SJCRH30 (cell line): ENCODE measurements around the gene UBAC2. TPM values are rescaled to one million over a fixed set of nuclear protein-coding genes. Genes with fewer than 3 reads are reported as not detected.
A peak's percentile ranks its signal among the peaks of the same experiment; 100 is the strongest.

Experiments
- DNase-seq, 2 experiments: peaks; one replicate each; pipeline ENCODE4 v3.0.0-alpha.2; 2015 to 2020
- H3K27ac ChIP-seq: fragments of 250-450 bp; sonication (Bioruptor Pico); 2 replicates; pipeline ENCODE4 v1.5.1; 2020; ENCODE audit warnings: mild to moderate bottlenecking, moderate library complexity
- H3K27me3 ChIP-seq: fragments of 250-450 bp; sonication (Bioruptor Pico); 2 replicates; pipeline ENCODE4 v1.5.1; 2020; ENCODE audit warnings: mild to moderate bottlenecking, moderate library complexity
- H3K36me3 ChIP-seq: fragments of 250-450 bp; sonication (Bioruptor Pico); 2 replicates; pipeline ENCODE4 v1.5.1; 2020; ENCODE audit warnings: mild to moderate bottlenecking, moderate library complexity
- H3K4me1 ChIP-seq: fragments of 250-450 bp; sonication (Bioruptor Pico); 2 replicates; pipeline ENCODE4 v1.5.1; 2020; ENCODE audit warnings: mild to moderate bottlenecking, moderate library complexity
- H3K4me3 ChIP-seq: fragments of 250-450 bp; sonication (Bioruptor Pico); 2 replicates; pipeline ENCODE4 v1.5.1; 2020; ENCODE audit warnings: mild to moderate bottlenecking, moderate library complexity
- H3K9me3 ChIP-seq: fragments of 250-450 bp; sonication (Bioruptor Pico); replicated peaks from 2 replicates; pipeline ENCODE4 v1.5.1; 2020; ENCODE audit warnings: mild to moderate bottlenecking, moderate library complexity
- total RNA-seq: library from RNA; depleted of rRNA; stranded (reverse); fragments of >200 nt; shearing (Covaris generic); gene quantifications from 2 replicates; pipeline ENCODE4 v1.2.3, GENCODE V29; 2014

UBAC2 gene
- total RNA-seq, 1 experiment from 2014 or later, result 55.6 TPM

DNA sequence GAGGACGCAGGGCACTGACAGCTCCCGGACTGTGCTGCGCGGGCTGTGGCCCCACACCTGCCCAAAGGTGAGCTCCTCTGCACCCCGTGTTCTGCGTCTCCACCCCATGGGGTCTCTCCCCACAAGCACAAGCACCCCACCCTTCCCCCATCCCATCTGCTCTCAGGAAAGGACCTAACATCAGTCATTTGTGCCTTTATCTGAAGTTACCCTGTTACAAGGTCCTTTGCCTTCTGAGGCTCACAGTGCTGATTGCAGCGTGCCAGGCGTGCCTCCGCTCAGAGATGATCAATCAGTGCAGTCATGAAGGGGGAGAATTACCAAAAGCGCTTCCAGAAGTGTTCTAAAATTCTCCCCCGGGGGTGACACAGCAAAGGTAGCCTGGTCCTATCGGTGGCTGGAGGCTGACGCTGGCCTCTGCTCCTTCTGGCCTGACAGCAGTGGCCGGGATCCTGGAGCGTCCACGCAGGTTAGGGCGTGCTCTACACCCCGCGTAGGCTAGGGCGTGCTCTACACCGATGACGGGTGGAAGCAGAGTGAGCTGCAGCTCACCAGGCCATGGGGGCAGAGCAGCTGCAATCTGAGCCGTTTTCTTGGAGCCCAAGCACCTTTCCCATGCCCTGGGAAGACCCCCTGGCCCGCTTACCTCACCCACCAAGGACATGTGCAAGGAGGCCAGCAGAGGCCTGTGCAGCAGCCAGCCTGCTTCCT, 215.9 kb downstream of the UBAC2 start:
- no peak for DNase-seq
- H3K9me3 ChIP-seq, result no peaks in the 10 kb centered on the region
- H3K4me3 ChIP-seq, result no peak overlapping the region
- H3K27ac ChIP-seq, result no peak overlapping the region
- peaks cover 10% of the 10 kb centered on the region for H3K4me1 ChIP-seq
- no peaks in the 10 kb centered on the region for H3K27me3 ChIP-seq
- H3K36me3 ChIP-seq, result no peaks in the 10 kb centered on the region

DNA sequence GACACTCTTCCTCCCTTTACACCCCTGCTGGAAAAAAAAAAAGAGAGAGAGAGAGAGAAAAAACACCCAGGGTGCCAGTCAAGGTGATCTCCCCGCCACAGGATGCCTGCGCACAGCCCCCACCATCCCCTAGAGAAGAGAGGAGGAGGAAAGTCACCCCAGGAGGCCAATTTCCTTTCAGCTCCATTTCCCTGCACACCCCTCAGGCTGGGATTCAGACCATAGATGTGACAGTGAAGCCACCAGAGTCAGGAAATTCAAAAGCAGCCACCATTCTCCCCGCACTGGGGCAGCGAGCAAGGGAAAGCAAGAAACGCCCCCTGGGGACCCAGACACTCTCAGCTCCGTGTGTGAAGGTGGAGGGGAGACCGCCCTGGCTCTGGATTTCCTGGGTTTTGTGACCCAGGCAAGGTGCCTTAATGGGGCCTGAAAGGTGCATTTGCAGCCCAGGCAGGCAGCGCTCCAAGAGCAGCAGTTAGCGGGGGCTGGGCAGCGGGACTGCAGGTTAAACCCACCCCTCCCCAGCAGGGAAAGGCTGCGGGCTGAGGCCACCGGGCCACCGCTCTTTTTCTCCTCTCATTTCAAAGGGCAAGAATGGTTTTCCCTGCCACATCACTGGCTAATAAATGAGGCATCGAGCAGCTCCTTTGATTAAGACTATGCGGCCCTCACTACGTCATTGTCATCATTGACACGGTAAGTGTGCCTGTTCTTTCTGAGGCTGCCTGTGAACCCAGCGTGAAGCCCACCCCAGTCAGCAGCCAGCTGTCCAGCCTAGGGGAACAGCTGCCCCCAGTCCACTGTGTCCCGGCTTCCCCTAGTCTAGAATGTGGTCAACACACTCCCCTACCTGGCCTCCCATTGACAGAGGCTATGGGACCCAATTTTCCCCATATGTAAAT, 216.8 kb downstream of the UBAC2 start:
- H3K4me3 ChIP-seq, result peak overlapping the region; percentile 38
- peak; percentile 65 to 72 for DNase-seq
- no peaks in the 10 kb centered on the region for H3K36me3 ChIP-seq
- H3K9me3 ChIP-seq, result no peaks in the 10 kb centered on the region
- H3K27me3 ChIP-seq, result no peaks in the 10 kb centered on the region
- peaks cover 10% of the 10 kb centered on the region for H3K4me1 ChIP-seq
- H3K27ac ChIP-seq, result peak overlapping the region; percentile 24; the same call in 1 of the 2 replicates

- no peak overlapping the region; the same call in 1 of the 2 replicates for H3K4me3 ChIP-seq
- no peaks in the 10 kb centered on the region for H3K27me3 ChIP-seq
- H3K36me3 ChIP-seq, result no peaks in the 10 kb centered on the region
- H3K9me3 ChIP-seq, result no peaks in the 10 kb centered on the region
- 0 out of 2 replicates have a peak overlapping the region, but pooled peaks have one; percentile 16 for H3K27ac ChIP-seq
- peak; percentile 19 to 30 for DNase-seq
- peaks cover 10% of the 10 kb centered on the region for H3K4me1 ChIP-seq
Observed at GRCh38 chr13:99418103-99418842, 217.6 kb downstream of the UBAC2 start.

- Histone ChIP-seq H3K27ac (no peak overlapping the region), H3K4me3 (no peak overlapping the region), H3K9me3 (no peaks in the 10 kb centered on the region), H3K27me3 (no peaks in the 10 kb centered on the region), H3K36me3 (no peaks in the 10 kb centered on the region), H3K4me1 (peaks cover 10% of the 10 kb centered on the region)
- DNase-seq, result no peak
Observed at GRCh38 chr13:99418843-99419140, 218.1 kb downstream of the UBAC2 start.

DNA sequence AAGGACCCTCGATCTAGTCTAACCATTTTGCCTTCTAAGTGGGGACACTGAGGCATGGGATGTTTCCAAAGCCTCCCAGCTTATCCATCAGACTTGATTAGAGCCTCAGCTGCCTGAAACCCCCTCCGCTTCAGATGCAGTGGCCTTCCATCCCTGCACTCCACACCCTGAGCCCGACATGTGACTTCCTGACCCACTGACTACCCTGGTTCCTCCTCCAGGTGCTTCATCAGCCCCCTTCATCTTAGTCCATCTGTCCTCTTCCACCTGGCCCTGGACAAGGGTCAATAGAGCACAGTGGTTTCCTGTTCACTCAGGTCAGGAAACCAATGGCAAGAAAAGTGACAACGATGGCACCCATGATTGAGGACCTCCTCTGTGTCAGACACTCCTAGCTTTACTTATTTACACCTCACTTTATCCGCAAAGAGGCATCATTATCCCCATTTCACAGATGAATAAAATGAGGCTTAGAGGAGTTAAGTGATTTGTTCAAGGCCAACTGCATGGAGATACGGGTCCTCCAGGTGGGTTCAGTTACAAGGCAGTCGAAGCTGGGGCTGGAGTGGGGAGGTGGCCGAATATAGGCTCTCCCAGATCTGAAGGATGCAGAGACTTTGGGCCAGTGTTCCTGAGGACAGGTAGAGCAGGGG, 219.1 kb downstream of the UBAC2 start:
- H3K27me3 ChIP-seq, result no peaks in the 10 kb centered on the region
- DNase-seq, result no peak
- peaks cover 10% of the 10 kb centered on the region for H3K4me1 ChIP-seq
- H3K4me3 ChIP-seq, result no peak overlapping the region
- H3K36me3 ChIP-seq, result no peaks in the 10 kb centered on the region
- H3K9me3 ChIP-seq, result no peaks in the 10 kb centered on the region
- H3K27ac ChIP-seq, result no peak overlapping the region

- H3K27me3 ChIP-seq, result no peaks in the 10 kb centered on the region
- no peak overlapping the region for H3K4me3 ChIP-seq
- no peak overlapping the region for H3K27ac ChIP-seq
- no peaks in the 10 kb centered on the region for H3K9me3 ChIP-seq
- no peak for DNase-seq
- H3K36me3 ChIP-seq, result no peaks in the 10 kb centered on the region
- peaks cover 10% of the 10 kb centered on the region for H3K4me1 ChIP-seq
Observed at GRCh38 chr13:99421271-99421670, 220.6 kb downstream of the UBAC2 start.

DNA sequence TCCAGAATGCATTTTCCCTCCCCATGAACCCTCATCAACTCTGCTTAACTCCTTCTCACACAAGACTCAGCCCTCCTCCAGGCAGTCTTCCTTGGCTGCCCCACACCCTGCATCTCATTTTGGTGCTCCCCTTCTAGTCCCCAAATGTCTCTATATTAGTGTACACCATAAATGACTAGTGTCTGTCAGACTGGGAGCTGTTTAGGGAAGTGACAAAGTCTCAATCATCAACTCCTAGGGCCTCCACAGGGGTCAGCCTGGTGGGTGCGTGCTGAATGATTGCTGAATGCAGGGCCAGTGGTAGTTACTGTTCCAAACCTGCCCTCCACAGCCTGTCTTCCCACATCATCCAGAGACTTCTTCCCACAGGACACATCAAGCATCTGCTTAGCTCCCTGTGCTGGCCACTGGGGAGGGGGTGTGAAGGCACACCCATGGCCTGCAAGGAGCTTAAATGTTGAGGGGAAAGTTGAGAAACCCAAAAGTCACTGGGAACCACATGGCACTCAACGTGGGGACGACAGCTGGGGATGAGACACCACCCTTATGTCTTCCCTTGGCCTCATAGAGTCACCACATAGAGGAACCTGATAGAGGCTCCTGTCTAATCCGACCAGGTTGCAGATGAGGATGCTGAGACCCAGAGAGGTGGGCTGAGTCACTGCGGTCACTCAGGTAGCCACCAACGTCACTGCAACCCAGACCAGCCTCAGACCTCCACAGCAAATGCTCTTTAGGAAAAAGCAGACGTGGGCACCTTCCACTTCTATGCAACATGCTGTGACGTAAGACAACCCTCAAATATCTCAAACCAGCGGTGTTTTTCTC, 221.3 kb downstream of the UBAC2 start:
- Histone ChIP-seq H3K4me3 (no peak overlapping the region), H3K4me1 (peaks cover 7% of the 10 kb centered on the region), H3K9me3 (no peaks in the 10 kb centered on the region), H3K36me3 (no peaks in the 10 kb centered on the region), H3K27me3 (no peaks in the 10 kb centered on the region), H3K27ac (no peak overlapping the region)
- DNase-seq, result no peak

- Histone ChIP-seq H3K4me3 (no peak overlapping the region), H3K27me3 (no peaks in the 10 kb centered on the region), H3K4me1 (peaks cover 7% of the 10 kb centered on the region), H3K27ac (no peak overlapping the region), H3K36me3 (no peaks in the 10 kb centered on the region), H3K9me3 (no peaks in the 10 kb centered on the region)
- no peak for DNase-seq
Observed at GRCh38 chr13:99422586-99423220, 222.0 kb downstream of the UBAC2 start.

- Histone ChIP-seq H3K9me3 (no peaks in the 10 kb centered on the region), H3K4me3 (no peak overlapping the region), H3K4me1 (no peaks in the 10 kb centered on the region), H3K27ac (no peak overlapping the region), H3K36me3 (no peaks in the 10 kb centered on the region), H3K27me3 (no peaks in the 10 kb centered on the region)
- DNase-seq, result no peak
Observed at GRCh38 chr13:99425485-99426341, 225.1 kb downstream of the UBAC2 start.

- H3K9me3 ChIP-seq, result no peaks in the 10 kb centered on the region
- H3K4me3 ChIP-seq, result no peak overlapping the region
- no peak overlapping the region for H3K27ac ChIP-seq
- H3K4me1 ChIP-seq, result no peaks in the 10 kb centered on the region
- H3K27me3 ChIP-seq, result no peaks in the 10 kb centered on the region
- DNase-seq, result no peak
- H3K36me3 ChIP-seq, result no peaks in the 10 kb centered on the region
Observed at GRCh38 chr13:99426426-99426825, 225.8 kb downstream of the UBAC2 start.

- H3K9me3 ChIP-seq, result no peaks in the 10 kb centered on the region
- no peaks in the 10 kb centered on the region for H3K4me1 ChIP-seq
- H3K27me3 ChIP-seq, result no peaks in the 10 kb centered on the region
- H3K27ac ChIP-seq, result no peak overlapping the region
- no peak overlapping the region for H3K4me3 ChIP-seq
- no peaks in the 10 kb centered on the region for H3K36me3 ChIP-seq
- no peak for DNase-seq
Observed at GRCh38 chr13:99429670-99430069, 229.0 kb downstream of the UBAC2 start.

GRCh38 chr13:99431927-99432608, 231.4 kb downstream of the UBAC2 start:
- H3K4me3 ChIP-seq, result no peak overlapping the region
- DNase-seq, result no peak

More at GRCh38 chr13:99431927-99432608, 231.4 kb downstream of the UBAC2 start:
- H3K27ac ChIP-seq, result no peak overlapping the region
- H3K9me3 ChIP-seq, result no peaks in the 10 kb centered on the region
- H3K36me3 ChIP-seq, result no peaks in the 10 kb centered on the region
- no peaks in the 10 kb centered on the region for H3K4me1 ChIP-seq
- H3K27me3 ChIP-seq, result no peaks in the 10 kb centered on the region
